Karpas-422 (cell line): Measurements from ENCODE around the gene EN1. TPM values are rescaled to one million over a fixed set of nuclear protein-coding genes. Genes with fewer than 3 reads are reported as not detected.

Experiments used
- DNase-seq: peaks from one replicate; pipeline ENCODE4 v3.0.0-alpha.2; 2015
- H2AFZ ChIP-seq: fragments of 200-600 bp; sonication (generic); 2 replicates; pipeline ENCODE4 v1.6.1; 2014; ENCODE audit warnings: antibody characterized with exemption, low read length, mixed read lengths
- H3K27ac ChIP-seq: fragments of 200-600 bp; sonication (generic); 2 replicates; pipeline ENCODE4 v1.5.1; 2014; ENCODE audit warnings: mild to moderate bottlenecking, low read length, moderate library complexity
- H3K27me3 ChIP-seq: fragments of 200-600 bp; sonication (generic); 2 replicates; pipeline ENCODE4 v1.6.1; 2014; ENCODE audit warnings: low read length, mixed read lengths
- H3K36me3 ChIP-seq: fragments of 200-600 bp; sonication (generic); 2 replicates; pipeline ENCODE4 v1.6.1; 2014; ENCODE audit warnings: low read length, mixed read lengths; ENCODE audit not compliant: insufficient read depth
- H3K4me1 ChIP-seq: fragments of 200-600 bp; sonication (generic); 2 replicates; pipeline ENCODE4 v1.6.1; 2014; ENCODE audit warnings: mild to moderate bottlenecking, low read length, mixed read lengths
- H3K4me2 ChIP-seq: fragments of 200-600 bp; sonication (generic); 2 replicates; pipeline ENCODE4 v1.6.1; 2014; ENCODE audit warnings: low read length, low read depth, mild to moderate bottlenecking; ENCODE audit not compliant: poor library complexity, severe bottlenecking
- H3K4me3 ChIP-seq: fragments of 200-600 bp; sonication (generic); 2 replicates; pipeline ENCODE4 v1.5.1; 2014; ENCODE audit warnings: mild to moderate bottlenecking, antibody characterized with exemption, low read length, mixed read lengths
- H3K79me2 ChIP-seq: fragments of 200-600 bp; sonication (generic); 2 replicates; pipeline ENCODE4 v1.6.1; 2014; ENCODE audit warnings: mild to moderate bottlenecking, low read length, mixed read lengths
- H3K9ac ChIP-seq: fragments of 200-600 bp; sonication (generic); 2 replicates; pipeline ENCODE4 v1.6.0; 2014; ENCODE audit warnings: low read length
- H3K9me2 ChIP-seq: fragments of 200-600 bp; sonication (generic), shearing (Covaris generic); replicated peaks from 2 replicates; pipeline ENCODE4 v1.6.0; 2014; ENCODE audit warnings: mild to moderate bottlenecking, low read length, moderate library complexity; ENCODE audit not compliant: insufficient read depth
- H3K9me3 ChIP-seq: fragments of 300-700, 200-600 bp; sonication (generic); 2 replicates; pipeline ENCODE4 v1.6.1; 2014; ENCODE audit warnings: low read length, mixed read lengths
- H4K20me1 ChIP-seq: fragments of 200-600 bp; sonication (generic); 2 replicates; pipeline ENCODE4 v1.6.1; 2014; ENCODE audit warnings: mild to moderate bottlenecking, antibody characterized with exemption, low read length, low read depth; ENCODE audit not compliant: insufficient read depth
- total RNA-seq: library from RNA; depleted of rRNA; stranded (reverse); fragments of >200 nt; shearing (Covaris generic); gene quantifications from 2 replicates; pipeline ENCODE4 v1.2.3, GENCODE V29; 2014; ENCODE audit warnings: low replicate concordance

The EN1 gene
- total RNA-seq, 1 experiment from 2014 or later: not detected

DNA sequence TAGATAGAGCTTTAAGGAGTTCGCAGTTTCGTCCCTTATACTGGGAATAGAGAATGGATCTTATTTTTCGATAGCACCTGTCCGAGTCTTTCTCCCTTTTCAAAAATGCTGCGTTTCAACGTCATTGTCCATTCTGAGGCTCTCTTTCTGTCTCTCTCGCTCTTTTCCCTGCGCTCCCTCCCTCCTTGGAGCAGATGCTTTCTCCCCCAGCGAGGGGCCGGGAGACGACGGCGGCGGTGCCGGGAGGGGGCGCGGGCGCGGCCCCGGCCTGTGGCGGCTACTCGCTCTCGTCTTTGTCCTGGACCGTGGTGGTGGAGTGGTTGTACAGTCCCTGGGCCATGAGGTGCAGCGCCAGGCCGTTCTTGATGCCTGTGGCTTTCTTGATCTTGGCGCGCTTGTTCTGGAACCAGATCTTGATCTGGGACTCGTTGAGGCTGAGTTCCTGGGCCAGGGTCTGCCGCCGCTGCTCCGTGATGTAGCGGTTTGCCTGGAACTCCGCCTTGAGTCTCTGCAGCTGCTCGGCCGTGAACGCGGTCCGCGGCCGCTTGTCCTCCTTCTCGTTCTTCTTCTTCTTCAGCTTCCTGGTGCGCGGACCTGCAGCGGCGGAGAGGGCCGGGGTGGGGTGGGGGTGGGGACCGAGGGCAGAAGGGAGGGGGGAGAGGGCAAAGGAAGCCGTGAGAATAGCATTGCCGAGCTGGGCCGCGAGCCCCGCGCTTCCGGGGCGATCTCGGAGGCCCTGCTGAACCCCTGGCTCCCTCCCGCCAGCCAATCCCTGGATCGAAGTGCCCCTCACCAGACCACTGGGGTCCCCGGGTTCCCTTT is 4.6 kb downstream of the EN1 start:
- H3K27me3 ChIP-seq: no peaks in the 10 kb centered on the region
- no peak overlapping the region for H3K4me3 ChIP-seq
- no peaks in the 10 kb centered on the region for H3K9me3 ChIP-seq
- no peaks in the 10 kb centered on the region for H3K9me2 ChIP-seq
- H2AFZ ChIP-seq: no peak overlapping the region
- no peaks in the 10 kb centered on the region for H3K36me3 ChIP-seq
- no peak overlapping the region for H3K27ac ChIP-seq
- DNase-seq: no peak
- H3K4me1 ChIP-seq: no peaks in the 10 kb centered on the region
- H4K20me1 ChIP-seq: no peaks in the 10 kb centered on the region
- H3K9ac ChIP-seq: no peak overlapping the region
- no peak overlapping the region for H3K4me2 ChIP-seq
- no peaks in the 10 kb centered on the region for H3K79me2 ChIP-seq

DNA sequence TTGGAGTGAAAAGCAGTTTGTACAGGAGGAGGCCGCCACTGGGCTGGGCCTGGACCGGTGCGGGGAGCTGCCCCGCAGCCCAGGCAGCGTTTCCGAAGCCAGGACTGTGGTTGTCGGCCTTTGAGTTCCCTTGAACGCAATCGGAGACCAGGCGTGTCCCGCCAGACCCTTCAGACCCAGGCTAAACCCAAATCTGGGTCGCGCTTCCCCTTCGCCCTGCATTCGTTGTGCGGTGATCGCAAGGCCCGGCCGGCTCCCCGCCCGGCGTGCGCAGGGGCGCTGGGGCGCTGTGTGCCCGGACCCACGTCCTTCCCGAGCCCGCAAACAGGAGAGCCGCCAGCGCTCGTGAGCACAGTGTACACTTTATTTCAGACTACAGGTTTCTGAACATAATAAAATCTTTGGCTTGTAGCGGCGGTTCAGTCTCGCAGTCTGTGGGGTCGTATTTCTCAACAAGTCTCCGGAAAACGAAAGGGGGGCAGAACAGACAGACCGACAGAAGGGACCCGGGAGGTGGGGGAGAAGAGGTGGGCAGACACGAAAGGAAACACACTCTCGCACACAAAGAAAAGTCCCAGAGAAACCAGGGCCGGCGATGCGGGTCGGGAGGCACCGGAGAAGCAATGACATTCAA is 5.5 kb downstream of the EN1 start:
- DNase-seq: no peak
- no peak overlapping the region for H2AFZ ChIP-seq
- H3K4me3 ChIP-seq: no peak overlapping the region
- no peak overlapping the region for H3K9ac ChIP-seq
- H3K36me3 ChIP-seq: no peaks in the 10 kb centered on the region
- no peaks in the 10 kb centered on the region for H3K79me2 ChIP-seq
- H3K4me2 ChIP-seq: no peak overlapping the region
- H4K20me1 ChIP-seq: no peaks in the 10 kb centered on the region
- H3K9me3 ChIP-seq: no peaks in the 10 kb centered on the region
- H3K4me1 ChIP-seq: no peaks in the 10 kb centered on the region
- no peaks in the 10 kb centered on the region for H3K27me3 ChIP-seq
- no peak overlapping the region for H3K27ac ChIP-seq
- no peaks in the 10 kb centered on the region for H3K9me2 ChIP-seq

DNA sequence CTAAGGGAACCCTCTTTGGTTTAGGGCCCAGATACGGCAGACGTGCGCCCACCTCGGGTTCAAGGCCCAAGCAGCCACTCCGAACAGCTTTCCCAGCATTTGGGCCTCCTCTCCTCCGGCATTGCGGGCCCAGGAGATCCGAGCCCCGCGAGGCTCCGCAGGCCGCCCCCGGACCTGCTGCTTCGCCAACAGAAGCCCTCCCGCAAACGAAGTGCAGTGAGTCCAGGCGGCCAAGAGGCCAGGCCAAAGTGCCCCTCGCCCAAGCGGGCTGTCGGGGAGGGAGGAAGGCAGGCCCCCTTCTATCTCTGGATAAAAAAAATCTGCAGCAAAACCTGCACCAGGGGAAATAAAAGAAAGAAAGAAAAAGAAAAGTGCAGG is 6.0 kb downstream of the EN1 start:
- Histone ChIP-seq H3K36me3 (no peaks in the 10 kb centered on the region), H3K9me2 (no peaks in the 10 kb centered on the region), H3K27me3 (no peaks in the 10 kb centered on the region), H3K4me2 (no peak overlapping the region), H3K79me2 (no peaks in the 10 kb centered on the region), H3K4me3 (no peak overlapping the region), H2AFZ (no peak overlapping the region), H3K9ac (no peak overlapping the region), H3K9me3 (no peaks in the 10 kb centered on the region), H3K4me1 (no peaks in the 10 kb centered on the region), H4K20me1 (no peaks in the 10 kb centered on the region), H3K27ac (no peak overlapping the region)
- DNase-seq: no peak

GRCh38 chr2:118838741-118839455 is 8.6 kb downstream of the EN1 start:
- Histone ChIP-seq H3K79me2 (no peaks in the 10 kb centered on the region), H3K27me3 (no peaks in the 10 kb centered on the region), H2AFZ (no peak overlapping the region), H3K4me3 (no peak overlapping the region), H3K4me1 (no peaks in the 10 kb centered on the region), H3K27ac (no peak overlapping the region), H3K9me3 (no peaks in the 10 kb centered on the region), H3K9me2 (no peaks in the 10 kb centered on the region), H3K4me2 (no peak overlapping the region), H4K20me1 (no peaks in the 10 kb centered on the region), H3K36me3 (no peaks in the 10 kb centered on the region), H3K9ac (no peak overlapping the region)
- DNase-seq: no peak

GRCh38 chr2:118837621-118838020 is 9.8 kb downstream of the EN1 start:
- Histone ChIP-seq H3K4me1 (no peaks in the 10 kb centered on the region), H3K4me3 (no peak overlapping the region), H3K27me3 (no peaks in the 10 kb centered on the region), H4K20me1 (no peaks in the 10 kb centered on the region), H3K4me2 (no peak overlapping the region), H3K9me2 (no peaks in the 10 kb centered on the region), H3K9me3 (no peaks in the 10 kb centered on the region), H3K79me2 (no peaks in the 10 kb centered on the region), H3K27ac (no peak overlapping the region), H2AFZ (no peak overlapping the region), H3K9ac (no peak overlapping the region), H3K36me3 (no peaks in the 10 kb centered on the region)
- DNase-seq: no peak

- H3K27me3 ChIP-seq: no peaks in the 10 kb centered on the region
- H2AFZ ChIP-seq: no peak overlapping the region
- H3K9me3 ChIP-seq: no peaks in the 10 kb centered on the region
- no peak overlapping the region for H3K27ac ChIP-seq
- H4K20me1 ChIP-seq: no peaks in the 10 kb centered on the region
- no peak overlapping the region for H3K9ac ChIP-seq
- H3K4me2 ChIP-seq: no peak overlapping the region
- H3K4me1 ChIP-seq: no peaks in the 10 kb centered on the region
- no peaks in the 10 kb centered on the region for H3K79me2 ChIP-seq
- H3K9me2 ChIP-seq: no peaks in the 10 kb centered on the region
- no peaks in the 10 kb centered on the region for H3K36me3 ChIP-seq
- H3K4me3 ChIP-seq: no peak overlapping the region
- DNase-seq: no peak
Measured at GRCh38 chr2:118837067-118837466, 10.4 kb downstream of the EN1 start.

DNA sequence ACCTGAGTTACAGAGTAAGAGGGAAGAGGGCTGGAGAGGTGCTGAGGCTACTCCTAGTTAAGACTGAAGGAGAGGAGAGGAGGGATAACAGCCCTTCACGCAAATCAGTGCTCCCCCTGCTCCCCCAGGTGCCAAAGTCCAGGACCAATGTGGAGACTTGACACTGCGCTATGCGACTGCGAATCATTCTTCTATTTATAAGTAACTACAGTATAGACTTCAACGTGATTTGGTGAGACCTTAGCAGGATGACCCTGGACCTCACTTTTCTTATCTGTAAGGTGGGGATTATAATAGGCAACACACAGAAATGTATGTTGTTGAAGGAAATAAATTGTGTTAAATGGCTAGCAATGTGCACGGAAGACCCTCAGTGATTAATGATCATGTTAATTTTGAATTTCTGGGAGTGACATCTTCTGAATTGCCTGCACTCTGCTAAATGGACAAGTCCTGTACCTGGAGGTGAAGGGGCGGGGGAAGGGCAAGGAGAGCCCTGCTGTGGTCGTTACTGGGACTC is 11.0 kb downstream of the EN1 start:
- no peak overlapping the region for H2AFZ ChIP-seq
- no peaks in the 10 kb centered on the region for H4K20me1 ChIP-seq
- no peak overlapping the region for H3K27ac ChIP-seq
- no peaks in the 10 kb centered on the region for H3K4me1 ChIP-seq
- no peak overlapping the region for H3K9ac ChIP-seq
- no peak overlapping the region for H3K4me2 ChIP-seq
- H3K4me3 ChIP-seq: no peak overlapping the region
- no peaks in the 10 kb centered on the region for H3K9me3 ChIP-seq
- H3K9me2 ChIP-seq: no peaks in the 10 kb centered on the region
- DNase-seq: no peak
- H3K36me3 ChIP-seq: no peaks in the 10 kb centered on the region
- no peaks in the 10 kb centered on the region for H3K79me2 ChIP-seq
- no peaks in the 10 kb centered on the region for H3K27me3 ChIP-seq

- DNase-seq: no peak
- H4K20me1 ChIP-seq: no peaks in the 10 kb centered on the region
- no peaks in the 10 kb centered on the region for H3K9me2 ChIP-seq
- no peaks in the 10 kb centered on the region for H3K79me2 ChIP-seq
- no peaks in the 10 kb centered on the region for H3K9me3 ChIP-seq
- H3K27me3 ChIP-seq: no peaks in the 10 kb centered on the region
- no peak overlapping the region for H3K9ac ChIP-seq
- no peaks in the 10 kb centered on the region for H3K4me1 ChIP-seq
- no peaks in the 10 kb centered on the region for H3K36me3 ChIP-seq
- no peak overlapping the region for H3K27ac ChIP-seq
- no peak overlapping the region for H3K4me2 ChIP-seq
- no peak overlapping the region for H2AFZ ChIP-seq
- H3K4me3 ChIP-seq: no peak overlapping the region
Measured at GRCh38 chr2:118835746-118836410, 11.6 kb downstream of the EN1 start.
